ENCODE results near the gene OPTN. TPM values are rescaled to one million over a fixed set of nuclear protein-coding genes. Genes with fewer than 3 reads are reported as not detected.
A peak's percentile ranks its signal among the peaks of the same experiment; 100 is the strongest.

The OPTN gene
- total RNA-seq, 1 experiment from 2014 or later, result 48.9 TPM

- CTCF ChIA-PET, result no interaction called here
- no peak overlapping the region for H3K27ac Mint-ChIP-seq (ENCODE audit: unreplicated experiment)
- no peak for DNase-seq
- H3K27me3 Mint-ChIP-seq (ENCODE audit: unreplicated experiment), result peaks cover 18% of the 10 kb centered on the region
- H3K36me3 Mint-ChIP-seq (ENCODE audit: insufficient read depth, unreplicated experiment), result peaks cover 20% of the 10 kb centered on the region
- no peak for TF ChIP-seq CTCF (IDR thresholded peaks at IDR 0.05; ENCODE audit: unreplicated experiment)
- peaks cover 6% of the 10 kb centered on the region for H3K4me1 Mint-ChIP-seq (ENCODE audit: low read depth, unreplicated experiment)
- intact Hi-C loops (cut with micrococcal nuclease; ENCODE audit: unreplicated experiment), result no loop called here
- peaks cover 3% of the 10 kb centered on the region for H3K9me3 Mint-ChIP-seq (ENCODE audit: low read depth, unreplicated experiment)
- H3K4me3 Mint-ChIP-seq (ENCODE audit: low read depth, unreplicated experiment), result no peak overlapping the region
- no TSS peak for BruUV-seq (replicated peaks)
These were observed 4.0 kb upstream of the OPTN start for GRCh38 chr10:13095929-13096328.

GRCh38 chr10:13099144-13099665, 758 bp upstream of the OPTN start:
- Mint-ChIP-seq H3K36me3 (ENCODE audit: insufficient read depth, unreplicated experiment) (peaks cover 22% of the 10 kb centered on the region), H3K4me1 (ENCODE audit: low read depth, unreplicated experiment) (peaks cover 21% of the 10 kb centered on the region), H3K4me3 (ENCODE audit: low read depth, unreplicated experiment) (peak overlapping the region; percentile 89), H3K27me3 (ENCODE audit: unreplicated experiment) (no peaks in the 10 kb centered on the region), H3K27ac (ENCODE audit: unreplicated experiment) (peak overlapping the region; percentile 57), H3K9me3 (ENCODE audit: low read depth, unreplicated experiment) (peaks cover 3% of the 10 kb centered on the region)
- intact Hi-C loops (cut with micrococcal nuclease; ENCODE audit: unreplicated experiment), result no loop called here
- no TSS peak for BruUV-seq (replicated peaks)
- DNase-seq, result peak; percentile 31
- no peak for TF ChIP-seq CTCF (IDR thresholded peaks at IDR 0.05; ENCODE audit: unreplicated experiment)
- CTCF ChIA-PET, result interaction anchor here (0.6 to 1.3 kb wide), 6 partner anchors 16 to 837 kb away, joined by 3 to 9 read pairs (median 4); no protein-coding TSS in a partner anchor

GRCh38 chr10:13100349-13101294, 659 bp downstream of the OPTN start:
- TSS peak; percentile 61 for BruUV-seq (replicated peaks)

More at GRCh38 chr10:13100349-13101294, 659 bp downstream of the OPTN start:
- Mint-ChIP-seq H3K27ac (ENCODE audit: unreplicated experiment) (peak overlapping the region; percentile 90), H3K36me3 (ENCODE audit: insufficient read depth, unreplicated experiment) (peaks cover 22% of the 10 kb centered on the region), H3K9me3 (ENCODE audit: low read depth, unreplicated experiment) (peaks cover 3% of the 10 kb centered on the region), H3K27me3 (ENCODE audit: unreplicated experiment) (no peaks in the 10 kb centered on the region), H3K4me1 (ENCODE audit: low read depth, unreplicated experiment) (peaks cover 21% of the 10 kb centered on the region), H3K4me3 (ENCODE audit: low read depth, unreplicated experiment) (peak overlapping the region; percentile 89)
- intact Hi-C loops (cut with micrococcal nuclease; ENCODE audit: unreplicated experiment), result no loop called here
- TF ChIP-seq CTCF (IDR thresholded peaks at IDR 0.05; ENCODE audit: unreplicated experiment), result no peak
- peak; percentile 26 for DNase-seq
- CTCF ChIA-PET, result interaction anchor here (0.7 to 1.3 kb wide), 3 partner anchors 63 to 495 kb away, joined by 3 to 5 read pairs (median 3); no protein-coding TSS in a partner anchor
